DOHH2 (cell line): ENCODE results near the gene MARCHF6.

Experiments
- H3F3A ChIP-seq: fragments of 200-600 bp; sonication (generic), shearing (Covaris generic); 2 replicates; pipeline ENCODE4 v1.6.0; 2016; ENCODE audit warnings: antibody characterized with exemption, mild to moderate bottlenecking; ENCODE audit not compliant: control insufficient read depth, insufficient read depth
- H3K27ac ChIP-seq: fragments of 200-600 bp; sonication (generic); 2 replicates; pipeline ENCODE4 v1.5.1; 2014; ENCODE audit warnings: low read depth, mild to moderate bottlenecking, low read length, moderate library complexity
- H3K27me3 ChIP-seq: fragments of 200-600 bp; sonication (generic); 2 replicates; pipeline ENCODE4 v1.6.1; 2014; ENCODE audit warnings: mild to moderate bottlenecking, low read length, mixed read lengths; ENCODE audit not compliant: control insufficient read depth
- H3K36me3 ChIP-seq: fragments of 200-600 bp; sonication (generic); 2 replicates; pipeline ENCODE4 v1.6.1; 2014; ENCODE audit warnings: mild to moderate bottlenecking, low read length, moderate library complexity, mixed read lengths; ENCODE audit not compliant: control insufficient read depth
- H3K4me1 ChIP-seq: fragments of 200-600 bp; sonication (generic); 2 replicates; pipeline ENCODE4 v1.6.1; 2014; ENCODE audit warnings: mild to moderate bottlenecking, low read length, mixed read lengths; ENCODE audit not compliant: control insufficient read depth
- H3K4me2 ChIP-seq: fragments of 200-600 bp; sonication (generic); 2 replicates; pipeline ENCODE4 v1.6.0; 2014; ENCODE audit warnings: mild to moderate bottlenecking, low read length, moderate library complexity
- H3K4me3 ChIP-seq: fragments of 200-600 bp; sonication (generic); 2 replicates; pipeline ENCODE4 v1.5.1; 2014; ENCODE audit warnings: mild to moderate bottlenecking, low read length, mixed read lengths
- H3K79me2 ChIP-seq: fragments of 200-600 bp; sonication (generic); 2 replicates; pipeline ENCODE4 v1.6.1; 2014; ENCODE audit warnings: mild to moderate bottlenecking, low read length, mixed read lengths; ENCODE audit not compliant: control insufficient read depth
- H3K9me2 ChIP-seq: fragments of 200-600 bp; sonication (generic); replicated peaks from 2 replicates; pipeline ENCODE4 v1.6.1; 2014; ENCODE audit warnings: mild to moderate bottlenecking, low read length, mixed read lengths; ENCODE audit not compliant: control insufficient read depth
- H3K9me3 ChIP-seq: fragments of 200-600 bp; sonication (generic); 2 replicates; pipeline ENCODE4 v1.6.1; 2014; ENCODE audit warnings: antibody characterized with exemption, low read length, mixed read lengths; ENCODE audit not compliant: control insufficient read depth, insufficient read depth
- H4K20me1 ChIP-seq: fragments of 200-600 bp; sonication (generic); 2 replicates; pipeline ENCODE4 v1.6.0; 2014; ENCODE audit warnings: low read depth, mild to moderate bottlenecking, antibody characterized with exemption, low read length, moderate library complexity; ENCODE audit not compliant: control insufficient read depth, insufficient read depth
- CTCF ChIP-seq: fragments of 200-600 bp; sonication (generic); IDR thresholded peaks from one replicate; pipeline ENCODE4 v1.5.1; 2014; ENCODE audit warnings: antibody characterized with exemption, mild to moderate bottlenecking, low read depth, low read length; ENCODE audit not compliant: poor library complexity, severe bottlenecking
- EZH2phosphoT487 ChIP-seq: fragments of 200-600 bp; sonication (generic); IDR thresholded peaks from 2 replicates; pipeline ENCODE4 v1.6.1; 2017; ENCODE audit warnings: borderline replicate concordance, mild to moderate bottlenecking, antibody characterized with exemption, low read length, moderate library complexity, mixed read lengths

MARCHF6 gene

GRCh38 chr5:10323588-10324488 lies 29.7 kb upstream of the MARCHF6 start:
- Histone ChIP-seq H3K79me2 (no peaks in the 10 kb centered on the region), H3K4me2 (no peak overlapping the region), H3K4me1 (no peaks in the 10 kb centered on the region), H3K27ac (no peak overlapping the region), H3K27me3 (peaks cover 4% of the 10 kb centered on the region; the same call in 1 of the 2 replicates), H3K9me3 (no peaks in the 10 kb centered on the region), H3F3A (no peaks in the 10 kb centered on the region), H3K9me2 (no peaks in the 10 kb centered on the region), H3K36me3 (no peaks in the 10 kb centered on the region), H3K4me3 (no peak overlapping the region), H4K20me1 (no peaks in the 10 kb centered on the region)
- TF ChIP-seq CTCF (no peak), EZH2phosphoT487 (no peak)

- no peak overlapping the region for H3K4me2 ChIP-seq
- H3K9me2 ChIP-seq: no peaks in the 10 kb centered on the region
- no peak overlapping the region for H3K4me3 ChIP-seq
- H4K20me1 ChIP-seq: no peaks in the 10 kb centered on the region
- no peaks in the 10 kb centered on the region for H3K79me2 ChIP-seq
- H3K27me3 ChIP-seq: peaks cover 10% of the 10 kb centered on the region
- H3K36me3 ChIP-seq: no peaks in the 10 kb centered on the region
- no peaks in the 10 kb centered on the region for H3K4me1 ChIP-seq
- no peaks in the 10 kb centered on the region for H3F3A ChIP-seq
- no peak overlapping the region for H3K27ac ChIP-seq
- no peaks in the 10 kb centered on the region for H3K9me3 ChIP-seq
- TF ChIP-seq CTCF (no peak), EZH2phosphoT487 (no peak)
Observed at GRCh38 chr5:10324518-10325370, 28.8 kb upstream of the MARCHF6 start.

DNA sequence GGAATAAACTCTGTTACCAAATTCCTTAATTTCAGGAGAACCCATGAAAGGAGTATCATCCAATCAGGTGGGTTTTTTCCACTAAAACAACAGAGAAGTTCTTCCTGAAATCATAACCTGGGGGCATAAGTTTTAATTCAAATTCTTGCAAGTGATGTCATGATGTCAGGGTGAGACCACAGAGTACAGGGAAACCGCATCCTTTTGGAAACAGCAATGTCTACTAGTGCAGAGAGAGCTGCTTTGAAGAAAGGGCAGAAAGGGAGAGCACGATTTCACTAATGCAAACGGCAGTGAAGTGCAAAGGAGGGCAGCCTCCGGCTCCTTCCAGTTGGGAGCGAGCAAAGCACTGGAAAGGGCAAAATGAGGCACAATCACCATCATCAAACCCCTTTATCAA lies 25.2 kb upstream of the MARCHF6 start:
- H3K27me3 ChIP-seq: peaks cover 42% of the 10 kb centered on the region
- no peak overlapping the region for H3K4me3 ChIP-seq
- H3K4me2 ChIP-seq: no peak overlapping the region
- H3K36me3 ChIP-seq: no peaks in the 10 kb centered on the region
- no peaks in the 10 kb centered on the region for H3F3A ChIP-seq
- peaks cover 3% of the 10 kb centered on the region for H3K4me1 ChIP-seq
- no peaks in the 10 kb centered on the region for H3K9me2 ChIP-seq
- TF ChIP-seq CTCF (no peak), EZH2phosphoT487 (no peak)
- H3K79me2 ChIP-seq: no peaks in the 10 kb centered on the region
- H3K27ac ChIP-seq: no peak overlapping the region
- H3K9me3 ChIP-seq: no peaks in the 10 kb centered on the region
- H4K20me1 ChIP-seq: no peaks in the 10 kb centered on the region
